Hematopoietic multipotent progenitor cell treated with erythropoietin and hydrocortisone succinate and interleukin-3 and kit ligand, for 6 days (in vitro differentiated cells): ENCODE results near the gene CACNA2D2.

Experiments
- DNase-seq: peaks from one replicate; pipeline ENCODE4 v3.0.0-alpha.2; 2015

CACNA2D2 gene

GRCh38 chr3:50322386-50323091 is 180.9 kb downstream of the CACNA2D2 start, which contains the start of gene HYAL2:
TSS of gene HYAL2 (minus strand) at chr3:50322745. CDS start at chr3:50320489, 2,256 bp downstream.
- DNase-seq: no peak

- no peak for DNase-seq
These were observed 181.4 kb downstream of the CACNA2D2 start for GRCh38 chr3:50322115-50322385.

- DNase-seq: peak; percentile 94
These were observed 181.9 kb downstream of the CACNA2D2 start for GRCh38 chr3:50321336-50322114.

GRCh38 chr3:50320853-50321335 is 182.5 kb downstream of the CACNA2D2 start:
- peak; percentile 75 for DNase-seq

GRCh38 chr3:50319894-50320625 is 183.4 kb downstream of the CACNA2D2 start:
- no peak for DNase-seq

GRCh38 chr3:50319181-50319893 is 184.1 kb downstream of the CACNA2D2 start:
- DNase-seq: no peak

- DNase-seq: no peak
These were observed 184.8 kb downstream of the CACNA2D2 start for GRCh38 chr3:50318615-50319014.

GRCh38 chr3:50318163-50318562 is 185.3 kb downstream of the CACNA2D2 start:
- no peak for DNase-seq

- no peak for DNase-seq
These were observed 186.1 kb downstream of the CACNA2D2 start for GRCh38 chr3:50317300-50317699.

- no peak for DNase-seq
These were observed 186.7 kb downstream of the CACNA2D2 start for GRCh38 chr3:50316657-50317242.

GRCh38 chr3:50314816-50315215 is 188.6 kb downstream of the CACNA2D2 start:
- no peak for DNase-seq

- no peak for DNase-seq
These were observed 189.1 kb downstream of the CACNA2D2 start for GRCh38 chr3:50314342-50314741.
